H1 (cell line): ENCODE measurements around the gene NUAK1. TPM values are rescaled to one million over a fixed set of nuclear protein-coding genes. Genes with fewer than 3 reads are reported as not detected.

Experiments
- BRCA1 ChIP-seq: IDR thresholded peaks from 2 replicates; pipeline ENCODE4 v1.6.1; 2012; ENCODE audit warnings: low read depth, low read length, improper control_type of control experiment
- CBX5 ChIP-seq: fragments of 300-800, 300-1000 bp; sonication (generic); IDR thresholded peaks from 2 replicates; pipeline ENCODE4 v1.7.1; 2016; ENCODE audit warnings: antibody characterized with exemption, low read length, low read depth
- KDM1A ChIP-seq: fragments of 200-600, 300-600 bp; sonication (generic); IDR thresholded peaks from 2 replicates; pipeline ENCODE4 v1.7.1; 2016; ENCODE audit warnings: mild to moderate bottlenecking, low read length, borderline replicate concordance
- KDM4A ChIP-seq: IDR thresholded peaks from one replicate; pipeline ENCODE4 v1.7.1; 2012; ENCODE audit warnings: low read depth, mild to moderate bottlenecking, moderate library complexity, low read length, inconsistent platforms; ENCODE audit not compliant: severe bottlenecking
- PHF8 ChIP-seq: fragments of 200-600 bp; sonication (generic); conservative IDR thresholded peaks from 2 replicates; pipeline ENCODE4 v1.7.1; 2012; ENCODE audit warnings: low read depth, mild to moderate bottlenecking, inconsistent platforms, low read length, moderate library complexity
- polyA plus RNA-seq, 7 experiments: library from polyadenylated mRNA; depleted of rRNA in 3 of 7; stranded (reverse) in 5 of 7; unstranded in 2 of 7; fragments of >200 nt in 5 of 7; fragments of 200-250 nt in 2 of 7; gene quantifications; 1 replicate in 5 of 7; 2 replicates in 1 of 7; 4 replicates in 1 of 7; pipeline versions ENCODE4 v1.2.1 to v1.2.3, GENCODE V29; 2011 to 2013; ENCODE audit warnings: missing spikeins in 2 of 7, mixed read lengths in 2 of 7
- total RNA-seq: library from RNA; stranded (reverse); fragmentation: NEBNext Ultra II Directional; extraction: Animal tissue kit (Norgen Biotek cat#: 25700); gene quantifications from 2 replicates; pipeline ENCODE4 v1.2.1, GENCODE V29; 2021

NUAK1 gene
- total and polyA plus RNA-seq, 2 of the 8 experiments (the other 6 are each of a cell fraction or from before 2014, with no cell fraction given), result 6.7 to 18.2 TPM

DNA sequence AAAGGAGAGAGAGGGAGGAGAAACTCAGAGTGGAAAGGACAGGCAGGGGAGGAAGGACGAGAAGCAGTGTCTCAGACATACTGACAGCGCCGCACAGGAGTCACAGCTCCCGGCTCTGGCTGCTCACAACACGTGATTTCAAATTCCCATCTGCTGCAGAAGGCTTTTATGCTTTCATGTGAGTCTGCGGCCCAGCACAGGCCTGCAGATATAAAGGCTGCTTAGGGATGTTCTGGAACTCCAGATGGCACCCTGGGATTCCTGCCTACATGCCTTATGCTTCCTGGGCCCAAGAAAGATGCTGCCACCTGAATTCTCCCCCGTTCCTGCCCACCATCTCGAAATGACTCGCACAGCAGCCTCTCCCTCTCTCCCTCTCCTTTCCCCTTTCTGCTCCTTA, 89.6 kb downstream of the NUAK1 start (continued):
- TF ChIP-seq PHF8 (no peak), KDM1A (no peak), KDM4A (no peak), BRCA1 (no peak), CBX5 (no peak)
